CD4-positive, alpha-beta T cell (primary cell): ENCODE results near the gene CYP19A1. TPM values are rescaled to one million over a fixed set of nuclear protein-coding genes. Genes with fewer than 3 reads are reported as not detected.

Experiments used
- ATAC-seq: fragments of 200-7000 bp; cut with Tn5 transposase; one replicate; pipeline ENCODE4 v1.10.0; 2022; ENCODE audit warnings: mild to moderate bottlenecking; ENCODE audit not compliant: poor library complexity
- CTCF ChIA-PET: fragments of 350-600 bp; sonication (Branson Sonifier 250); formaldehyde crosslinking; loops from one replicate; lab custom pipeline; 2021; ENCODE audit warnings: antibody characterized with exemption, inconsistent platforms; lab: Charles Lee
- POLR2A ChIA-PET: fragments of 350-600 bp; sonication (Branson Sonifier 250); formaldehyde crosslinking; loops from one replicate; lab custom pipeline; 2021; ENCODE audit warnings: antibody characterized with exemption, inconsistent platforms; lab: Charles Lee
- DNase-seq, 14 experiments: peaks; one replicate each; pipeline ENCODE4 v3.0.0-alpha.2; 2013 to 2020; ENCODE audit warnings: mixed read lengths in 2 of 14
- H3K27ac ChIP-seq, 2 donors: one replicate each; pipeline versions ENCODE4 v1.5.1 to v1.7.0; 2013; ENCODE audit warnings: low read length in 2 of 2, low read depth in 1 of 2, mild to moderate bottlenecking in 1 of 2
- H3K27me3 ChIP-seq, 2 experiments: 1 replicate in 1 of 2; 2 replicates in 1 of 2; pipeline versions ENCODE4 v1.6.1 to v1.7.0; 2013; ENCODE audit warnings: low read length in 2 of 2, control low read depth in 1 of 2, mild to moderate bottlenecking in 1 of 2, moderate library complexity in 1 of 2; ENCODE audit not compliant: insufficient read depth in 2 of 2, control insufficient read depth in 1 of 2
- H3K36me3 ChIP-seq: one replicate; pipeline ENCODE4 v1.6.1; 2013; ENCODE audit warnings: low read length, control low read depth; ENCODE audit not compliant: insufficient read depth
- H3K4me1 ChIP-seq: one replicate; pipeline ENCODE4 v1.6.1; 2013; ENCODE audit warnings: low read length, control low read depth; ENCODE audit not compliant: insufficient read depth
- H3K4me3 ChIP-seq: one replicate; pipeline ENCODE4 v1.5.1; 2013; ENCODE audit warnings: mild to moderate bottlenecking, low read length, moderate library complexity
- H3K9me3 ChIP-seq, 2 experiments: 1 replicate in 1 of 2; 2 replicates in 1 of 2; pipeline versions ENCODE4 v1.6.1 to v1.7.0; 2013; ENCODE audit warnings: low read length in 2 of 2, mild to moderate bottlenecking in 2 of 2, control low read depth in 1 of 2, moderate library complexity in 1 of 2; ENCODE audit not compliant: control insufficient read depth in 1 of 2, insufficient read depth in 1 of 2
- H3K27ac Mint-ChIP-seq: one replicate; pipeline ENCODE4 v1.8.0; 2020; ENCODE audit warnings: mixed read lengths
- H3K27me3 Mint-ChIP-seq: one replicate; pipeline ENCODE4 v1.8.0; 2021; ENCODE audit warnings: mixed read lengths
- H3K36me3 Mint-ChIP-seq: one replicate; pipeline ENCODE4 v1.8.0; 2021; ENCODE audit warnings: low read depth, mixed read lengths
- H3K4me1 Mint-ChIP-seq: one replicate; pipeline ENCODE4 v1.8.0; 2021; ENCODE audit warnings: low read depth, mixed read lengths
- H3K4me3 Mint-ChIP-seq: one replicate; pipeline ENCODE4 v1.8.0; 2020; ENCODE audit warnings: mild to moderate bottlenecking, mixed read lengths
- H3K9me3 Mint-ChIP-seq: one replicate; pipeline ENCODE4 v1.8.0; 2020; ENCODE audit warnings: mixed read lengths
- CTCF ChIP-seq: fragments of 200-600 bp; IDR thresholded peaks from one replicate; pipeline ENCODE4 v1.8.0; 2022; ENCODE audit warnings: antibody characterized with exemption, mild to moderate bottlenecking
- intact Hi-C, 2 experiments: fragments of 100-400 bp; cut with DNase I in 1 of 2; cut with micrococcal nuclease in 1 of 2; formaldehyde crosslinking; loops; one replicate each; pipeline versions ENCODE4 v1.15.1 to v1.9.0; 2023 to 2025; cut with DNase I, micrococcal nuclease
- total RNA-seq, 174 experiments: library from RNA in 2 of 174; stranded (reverse) in 2 of 174; gene quantifications; one replicate each; pipeline ENCODE4 v1.2.3 and lab custom pipeline; 2021 to 2026

CYP19A1 gene
- total RNA-seq, 2 experiments from 2014 or later, result not detected

- no peak overlapping the region for H3K4me3 Mint-ChIP-seq
- Histone ChIP-seq H3K27me3 (peaks cover 0 to 3% of the 10 kb centered on the region in 2 experiments), H3K27ac (no peak overlapping the region), H3K9me3 (no peaks in the 10 kb centered on the region), H3K36me3 (no peaks in the 10 kb centered on the region), H3K4me3 (no peak overlapping the region), H3K4me1 (no peaks in the 10 kb centered on the region)
- no peak overlapping the region for H3K27ac Mint-ChIP-seq
- intact Hi-C loops, result no loop called here
- CTCF ChIA-PET, result no interaction called here
- no peak for TF ChIP-seq CTCF
- H3K9me3 Mint-ChIP-seq, result no peaks in the 10 kb centered on the region
- peaks cover 7% of the 10 kb centered on the region for H3K27me3 Mint-ChIP-seq
- DNase-seq, result no peak
- H3K4me1 Mint-ChIP-seq, result no peaks in the 10 kb centered on the region
- POLR2A ChIA-PET, result no interaction called here
- H3K36me3 Mint-ChIP-seq, result no peaks in the 10 kb centered on the region
- ATAC-seq, result no peak
Measured at GRCh38 chr15:51328926-51329325, 9.5 kb downstream of the CYP19A1 start.

GRCh38 chr15:51327081-51327480 lies 11.3 kb downstream of the CYP19A1 start:
- DNase-seq (no peak), ATAC-seq (no peak)
- no peak overlapping the region for H3K27ac Mint-ChIP-seq
- TF ChIP-seq CTCF, result no peak
- no peaks in the 10 kb centered on the region for H3K9me3 ChIP-seq
- CTCF ChIA-PET, result no interaction called here
- H3K36me3 ChIP-seq, result no peaks in the 10 kb centered on the region
- POLR2A ChIA-PET, result no interaction called here
- no peak overlapping the region for H3K27ac ChIP-seq
- no peaks in the 10 kb centered on the region for H3K4me1 Mint-ChIP-seq
- H3K27me3 Mint-ChIP-seq, result peaks cover 7% of the 10 kb centered on the region
- no peaks in the 10 kb centered on the region for H3K27me3 ChIP-seq
- no peak overlapping the region for H3K4me3 Mint-ChIP-seq
- no peaks in the 10 kb centered on the region for H3K9me3 Mint-ChIP-seq
- intact Hi-C loops, result no loop called here
- no peaks in the 10 kb centered on the region for H3K4me1 ChIP-seq
- H3K36me3 Mint-ChIP-seq, result no peaks in the 10 kb centered on the region
- H3K4me3 ChIP-seq, result no peak overlapping the region

GRCh38 chr15:51325167-51325566 lies 13.2 kb downstream of the CYP19A1 start:
- Mint-ChIP-seq H3K9me3 (no peaks in the 10 kb centered on the region), H3K4me3 (no peak overlapping the region), H3K36me3 (no peaks in the 10 kb centered on the region), H3K27ac (no peak overlapping the region), H3K27me3 (peaks cover 7% of the 10 kb centered on the region), H3K4me1 (no peaks in the 10 kb centered on the region)
- ChIA-PET POLR2A (no interaction called here), CTCF (no interaction called here)
- Histone ChIP-seq H3K27me3 (no peaks in the 10 kb centered on the region), H3K4me1 (no peaks in the 10 kb centered on the region), H3K36me3 (no peaks in the 10 kb centered on the region), H3K4me3 (no peak overlapping the region), H3K9me3 (no peaks in the 10 kb centered on the region), H3K27ac (no peak overlapping the region)
- intact Hi-C loops, result no loop called here
- no peak for DNase-seq
- no peak for ATAC-seq
- TF ChIP-seq CTCF, result no peak
